Upper lobe of left lung (tissue), 6 donors: ENCODE data around the gene DCAF15. TPM values are rescaled to one million over a fixed set of nuclear protein-coding genes. Genes with fewer than 3 reads are reported as not detected.

Source experiments
- ATAC-seq, 2 donors: fragments of 200-7000 bp; cut with Tn5 transposase; one replicate each; pipeline ENCODE4 v1.9.1; 2022; ENCODE audit warnings: mild to moderate bottlenecking in 2 of 2, moderate library complexity in 2 of 2; ENCODE audit not compliant: low FRiP score in 2 of 2
- DNase-seq, 2 donors: peaks; one replicate each; pipeline ENCODE4 v3.0.0-alpha.2; 2019 to 2020
- H3K27ac ChIP-seq, 4 donors: fragments of 200-600 bp; sonication (generic); one replicate each; pipeline ENCODE4 v1.5.1; 2016 to 2019
- H3K27me3 ChIP-seq, 4 donors: fragments of 200-600 bp; sonication (generic); one replicate each; pipeline ENCODE4 v1.5.1; 2017 to 2019
- H3K36me3 ChIP-seq, 4 donors: fragments of 200-600 bp; sonication (generic); one replicate each; pipeline ENCODE4 v1.5.1; 2016 to 2019
- H3K4me1 ChIP-seq, 4 donors: fragments of 200-600 bp; sonication (generic); one replicate each; pipeline ENCODE4 v1.5.1; 2018 to 2019
- H3K4me3 ChIP-seq, 4 donors: fragments of 200-600 bp; sonication (generic); one replicate each; pipeline ENCODE4 v1.5.1; 2017 to 2019; ENCODE audit warnings: mild to moderate bottlenecking in 2 of 4, moderate library complexity in 1 of 4
- H3K9me3 ChIP-seq, 4 donors: fragments of 200-600 bp; sonication (generic); one replicate each; pipeline ENCODE4 v1.5.1; 2018 to 2019
- EP300 ChIP-seq, 4 donors: sonication (generic); formaldehyde crosslinking; IDR thresholded peaks; one replicate each; pipeline ENCODE4 v1.5.1; 2017; ENCODE audit warnings: antibody characterized with exemption in 4 of 4, control low read depth in 2 of 4
- POLR2A ChIP-seq, 4 donors: fragments of 450-650 bp; IDR thresholded peaks; one replicate each; pipeline ENCODE4 v1.5.1; 2016 to 2017; ENCODE audit warnings: antibody characterized with exemption in 4 of 4, mild to moderate bottlenecking in 2 of 4
- POLR2AphosphoS5 ChIP-seq, 2 donors: sonication (generic); formaldehyde crosslinking; IDR thresholded peaks; one replicate each; pipeline ENCODE4 v1.5.1; 2017; ENCODE audit warnings: antibody characterized with exemption in 2 of 2
- WGBS, 2 donors: methylation state at CpG; one replicate each; pipeline ENCODE4 v1.1.5; 2017 to 2018; 5-methylcytosine and 5-hydroxymethylcytosine counted together
- total RNA-seq, 6 donors: library from RNA; depleted of rRNA in 4 of 6; stranded (reverse); fragments of >200 nt in 4 of 6; gene quantifications; one replicate each; pipeline versions ENCODE4 v1.1.0 to v1.2.1, GENCODE V29; 2016 to 2021
- TF ChIP-seq, protein P1 (sequence below), 6 experiments: fragments of 450-650 bp in 4 of 6; fragments of 200-600 bp in 2 of 6; sonication (generic) in 2 of 6; IDR thresholded peaks; one replicate each; pipeline ENCODE4 v1.5.1; 2016 to 2019; ENCODE audit warnings: antibody characterized with exemption in 6 of 6
- donor health status: DM: no; HTN: no; CAD: no; lungs with moderate emphysema.
- donor health status: DM: no; HTN: yes; CAD: no; lungs with severe emphysema.

The DCAF15 gene
- total RNA-seq, 6 donors from 2014 or later: 20.5 to 51.3 (median 39.0) TPM

DNA sequence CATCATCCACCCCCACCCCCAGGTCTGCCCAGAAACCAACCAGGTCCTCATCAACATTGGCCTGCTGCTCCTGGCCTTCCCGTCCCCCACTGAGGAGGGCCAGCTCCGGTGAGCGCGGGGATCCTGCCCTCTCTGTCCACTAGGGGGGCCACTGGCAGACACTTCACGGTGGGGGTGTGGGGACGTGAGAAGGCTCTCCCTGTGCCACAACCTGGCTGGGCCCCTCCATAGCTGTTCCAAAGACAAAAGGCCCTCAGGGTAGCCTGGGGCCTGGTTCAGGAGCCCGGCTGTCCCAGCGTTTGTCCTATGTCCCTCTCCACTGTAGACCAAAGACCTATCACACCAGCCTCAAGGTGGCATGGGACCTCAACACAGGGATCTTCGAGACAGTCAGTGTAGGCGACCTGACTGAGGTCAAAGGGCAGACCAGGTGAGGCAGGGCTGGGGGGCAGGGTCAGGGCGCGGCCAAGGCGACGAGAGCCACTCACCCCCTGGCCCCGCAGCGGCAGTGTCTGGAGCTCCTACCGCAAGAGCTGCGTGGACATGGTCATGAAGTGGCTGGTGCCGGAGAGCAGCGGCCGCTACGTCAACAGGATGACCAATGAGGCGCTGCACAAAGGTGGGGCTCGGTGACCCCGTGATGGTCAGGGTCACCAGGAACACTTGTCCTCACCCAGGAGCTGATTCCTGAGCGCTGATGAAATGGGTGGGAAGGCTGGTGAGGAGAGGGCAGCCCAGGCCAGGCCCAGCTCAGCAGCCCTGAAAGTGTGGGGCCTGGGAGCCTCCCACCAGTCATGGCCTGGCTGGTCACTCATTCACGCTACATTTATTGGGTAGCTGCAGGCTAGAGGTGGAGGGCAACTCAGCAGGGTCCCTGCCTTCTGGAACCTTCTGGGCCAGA is 7.9 kb downstream of the DCAF15 start:
- H3K4me1 ChIP-seq: no peaks in the 10 kb centered on the region
- H3K36me3 ChIP-seq: peaks cover 41 to 100% (median 84%) of the 10 kb centered on the region in 4 donors
- no peak overlapping the region for H3K4me3 ChIP-seq
- TF ChIP-seq EP300 (IDR thresholded peaks at IDR 0.05): no peak
- TF ChIP-seq, protein P1, sequence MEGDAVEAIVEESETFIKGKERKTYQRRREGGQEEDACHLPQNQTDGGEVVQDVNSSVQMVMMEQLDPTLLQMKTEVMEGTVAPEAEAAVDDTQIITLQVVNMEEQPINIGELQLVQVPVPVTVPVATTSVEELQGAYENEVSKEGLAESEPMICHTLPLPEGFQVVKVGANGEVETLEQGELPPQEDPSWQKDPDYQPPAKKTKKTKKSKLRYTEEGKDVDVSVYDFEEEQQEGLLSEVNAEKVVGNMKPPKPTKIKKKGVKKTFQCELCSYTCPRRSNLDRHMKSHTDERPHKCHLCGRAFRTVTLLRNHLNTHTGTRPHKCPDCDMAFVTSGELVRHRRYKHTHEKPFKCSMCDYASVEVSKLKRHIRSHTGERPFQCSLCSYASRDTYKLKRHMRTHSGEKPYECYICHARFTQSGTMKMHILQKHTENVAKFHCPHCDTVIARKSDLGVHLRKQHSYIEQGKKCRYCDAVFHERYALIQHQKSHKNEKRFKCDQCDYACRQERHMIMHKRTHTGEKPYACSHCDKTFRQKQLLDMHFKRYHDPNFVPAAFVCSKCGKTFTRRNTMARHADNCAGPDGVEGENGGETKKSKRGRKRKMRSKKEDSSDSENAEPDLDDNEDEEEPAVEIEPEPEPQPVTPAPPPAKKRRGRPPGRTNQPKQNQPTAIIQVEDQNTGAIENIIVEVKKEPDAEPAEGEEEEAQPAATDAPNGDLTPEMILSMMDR (IDR thresholded peaks at IDR 0.05): peak in 1 of 6 experiments; percentile 29
- H3K9me3 ChIP-seq: no peaks in the 10 kb centered on the region
- no peak for ATAC-seq
- DNase-seq: peak in 1 of 2 donors; percentile 80
- no peak overlapping the region for H3K27ac ChIP-seq
- WGBS, 2 donors: 88 to 99% methylated on average over 11 to 27 of the region's 27 CpGs
- no peaks in the 10 kb centered on the region for H3K27me3 ChIP-seq

DNA sequence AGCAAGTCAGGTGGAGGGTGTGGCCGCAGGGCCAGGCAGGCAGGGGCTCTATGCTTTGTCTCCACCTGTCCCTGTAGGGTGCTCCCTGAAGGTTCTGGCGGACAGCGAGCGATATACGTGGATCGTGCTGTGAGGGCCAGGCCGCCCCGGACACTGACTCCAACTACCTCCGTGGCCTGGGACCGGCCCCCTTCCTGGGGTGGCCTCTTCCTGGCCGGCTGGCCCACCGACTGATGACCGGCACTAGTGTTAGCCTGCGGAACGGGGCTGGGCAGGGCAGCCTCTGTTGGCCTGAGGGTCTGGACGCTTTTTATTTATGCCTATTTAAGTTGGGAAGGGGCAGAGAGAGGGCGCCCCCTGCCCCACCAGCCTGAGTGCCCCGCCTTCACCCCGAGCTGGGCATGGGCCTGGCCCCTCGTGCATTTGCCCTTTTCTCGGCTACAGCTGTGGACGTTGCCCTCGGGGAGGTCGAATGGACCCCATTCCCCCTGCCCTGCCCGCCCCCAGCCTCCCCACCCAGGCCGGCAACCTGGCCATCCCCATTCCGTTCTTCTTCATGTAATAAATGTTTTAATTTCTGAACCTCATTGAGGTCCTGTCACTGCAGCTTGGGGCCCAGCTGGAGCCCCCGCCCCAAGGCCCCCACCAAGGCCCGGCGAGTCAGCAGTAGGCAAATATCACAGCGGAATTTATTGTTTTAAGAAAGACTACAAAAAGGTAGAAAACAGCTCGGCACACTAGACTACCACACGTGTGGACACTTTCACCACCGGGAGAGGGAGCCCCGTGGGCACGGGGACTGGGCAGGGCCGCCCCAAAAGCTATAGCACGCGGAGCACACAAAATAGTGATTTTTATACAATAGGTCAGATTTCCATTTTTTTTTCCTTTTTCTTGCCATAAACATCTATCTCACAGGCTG is 8.8 kb downstream of the DCAF15 start:
- TF ChIP-seq EP300 (IDR thresholded peaks at IDR 0.05) (no peak), POLR2AphosphoS5 (IDR thresholded peaks at IDR 0.05) (no peak)
- H3K27ac ChIP-seq: no peak overlapping the region
- no peak overlapping the region for H3K4me3 ChIP-seq
- H3K36me3 ChIP-seq: peaks cover 38 to 100% (median 84%) of the 10 kb centered on the region in 4 donors
- H3K27me3 ChIP-seq: no peaks in the 10 kb centered on the region
- peak in 1 of 2 donors; percentile 69 for DNase-seq
- ATAC-seq: no peak
- no peaks in the 10 kb centered on the region for H3K9me3 ChIP-seq
- 90 to 93% methylated on average over 29 to 38 of the region's 39 CpGs for WGBS, 2 donors
- H3K4me1 ChIP-seq: no peaks in the 10 kb centered on the region

DNA sequence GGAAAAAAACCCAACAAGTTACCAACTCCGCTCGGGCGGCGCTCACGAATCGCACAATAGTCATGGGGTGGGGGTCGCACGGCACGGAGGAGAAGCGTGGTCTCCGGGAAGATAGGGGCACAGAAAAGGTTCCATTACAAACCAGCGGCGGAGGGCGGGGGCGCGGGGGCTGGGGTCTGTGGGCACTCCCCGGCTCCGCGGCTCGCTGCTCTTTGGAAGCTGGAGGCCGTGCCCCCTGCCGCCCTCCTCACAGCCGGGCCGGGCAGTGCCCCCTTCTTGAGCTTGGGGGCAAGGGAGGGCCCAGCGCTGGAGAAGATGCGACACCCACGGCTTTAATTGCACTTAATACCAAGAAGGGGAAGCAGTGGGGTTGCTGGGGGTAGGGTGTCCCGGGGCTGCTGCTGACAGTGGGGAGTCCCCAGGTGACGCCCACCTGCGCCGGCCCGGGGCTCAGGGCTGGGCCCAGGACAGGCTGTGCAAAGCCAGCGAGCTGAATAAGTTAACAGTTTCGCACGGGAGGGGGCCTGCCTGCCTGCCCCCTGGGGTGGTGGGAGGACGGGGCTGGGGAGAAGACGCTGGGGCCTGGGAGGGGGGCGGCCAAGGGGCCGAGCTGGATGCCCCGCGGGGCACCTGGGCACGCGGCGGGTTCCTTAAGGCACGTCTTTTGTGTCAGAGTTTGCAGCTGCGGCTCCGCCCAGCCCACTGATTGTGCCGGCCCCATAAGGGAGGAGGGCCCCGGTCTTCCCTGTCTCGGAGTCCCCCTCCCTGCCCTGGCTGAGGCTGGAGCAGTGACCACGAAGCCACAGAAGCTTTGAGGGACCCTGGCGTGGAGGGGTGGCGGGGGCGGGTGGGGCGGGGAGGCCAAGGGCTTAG is 9.8 kb downstream of the DCAF15 start:
- DNase-seq: peak in 1 of 2 donors; percentile 84
- H3K36me3 ChIP-seq: peaks cover 31 to 100% (median 85%) of the 10 kb centered on the region in 4 donors
- no peaks in the 10 kb centered on the region for H3K27me3 ChIP-seq
- peak in 1 of 2 donors; percentile 25 for ATAC-seq
- 88 to 90% methylated on average over 25 to 51 of the region's 55 CpGs for WGBS, 2 donors
- H3K4me1 ChIP-seq: no peaks in the 10 kb centered on the region
- H3K27ac ChIP-seq: no peak overlapping the region
- no peaks in the 10 kb centered on the region for H3K9me3 ChIP-seq
- H3K4me3 ChIP-seq: no peak overlapping the region
- no peak for TF ChIP-seq POLR2A (IDR thresholded peaks at IDR 0.05)
- TF ChIP-seq POLR2AphosphoS5 (IDR thresholded peaks at IDR 0.05): no peak
- TF ChIP-seq, protein P1 (IDR thresholded peaks at IDR 0.05): no peak
- no peak for TF ChIP-seq EP300 (IDR thresholded peaks at IDR 0.05)

DNA sequence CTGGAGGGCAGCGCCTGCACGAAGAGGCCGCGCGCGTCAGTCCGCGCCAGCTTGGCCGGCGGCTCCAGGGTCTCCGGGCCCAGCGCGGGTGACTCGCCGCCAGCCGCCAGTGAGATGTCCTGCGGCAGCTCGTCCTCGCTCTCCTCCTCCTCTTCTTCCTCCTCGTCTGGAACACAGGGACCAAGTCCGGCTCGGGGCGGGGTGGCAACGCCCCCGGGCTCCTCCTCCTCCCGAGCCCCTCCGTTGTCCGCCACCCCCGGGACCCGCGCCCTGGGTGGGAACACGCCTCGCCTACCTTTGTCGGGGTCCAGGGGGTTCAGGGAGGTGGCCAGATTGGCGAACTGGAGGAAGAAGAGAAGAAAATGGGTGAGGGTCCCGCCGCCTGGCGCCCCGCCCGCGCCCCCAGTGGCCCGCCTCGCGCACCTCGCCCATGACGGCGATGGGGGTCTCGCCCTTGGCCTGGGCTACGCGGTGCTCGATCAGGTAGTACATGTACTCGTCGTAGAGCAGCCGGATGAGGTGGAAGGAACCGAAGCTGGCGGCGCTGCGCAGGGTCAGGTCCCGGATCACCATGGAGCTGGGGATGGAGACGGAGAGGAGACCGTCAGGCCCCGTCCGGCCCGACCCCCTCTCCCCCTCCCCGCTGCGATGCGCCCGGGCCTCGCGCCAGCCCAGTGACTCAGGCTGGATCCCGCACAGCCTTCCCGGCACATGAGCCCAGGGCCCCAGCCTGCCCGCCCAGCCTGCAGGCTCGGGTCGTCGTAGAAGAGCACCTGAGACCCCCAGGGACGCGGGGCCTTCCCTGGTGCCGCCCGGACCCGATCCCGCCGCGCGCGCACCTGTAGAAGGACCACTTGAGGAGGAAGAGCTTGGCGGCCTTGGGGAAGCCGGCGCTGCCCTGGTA is 10.6 kb downstream of the DCAF15 start:
- Histone ChIP-seq H3K9me3 (no peaks in the 10 kb centered on the region), H3K4me3 (no peak overlapping the region), H3K4me1 (no peaks in the 10 kb centered on the region), H3K27ac (no peak overlapping the region), H3K27me3 (no peaks in the 10 kb centered on the region), H3K36me3 (peaks cover 29 to 100% (median 88%) of the 10 kb centered on the region in 4 donors)
- TF ChIP-seq EP300 (IDR thresholded peaks at IDR 0.05) (no peak), POLR2AphosphoS5 (IDR thresholded peaks at IDR 0.05) (no peak), POLR2A (IDR thresholded peaks at IDR 0.05) (no peak)
- TF ChIP-seq, protein P1 (IDR thresholded peaks at IDR 0.05): no peak
- 81 to 90% methylated on average over 41 to 71 of the region's 89 CpGs for WGBS, 2 donors
- DNase-seq (peak in 1 of 2 donors; percentile 88), ATAC-seq (peak in 1 of 2 donors; percentile 16)
